Gastrocnemius medialis (tissue), 4 donors: ENCODE data around the gene CCDC51. TPM values are rescaled to one million over a fixed set of nuclear protein-coding genes. Genes with fewer than 3 reads are reported as not detected.

Source experiments
- ATAC-seq, 2 donors: fragments of 150-250 bp; one replicate each; pipeline ENCODE4 v1.9.1; 2016
- DNase-seq, 2 donors: peaks; one replicate each; pipeline ENCODE4 v3.0.0-alpha.2; 2019
- H3K27ac ChIP-seq, 4 donors: fragments of 200-600 bp; sonication (generic); 1 replicate in 1 of 4; 2 replicates in 3 of 4; pipeline ENCODE4 v1.5.1; 2016 to 2018; ENCODE audit warnings: mild to moderate bottlenecking in 2 of 4, moderate library complexity in 1 of 4
- H3K27me3 ChIP-seq, 3 donors: fragments of 200-600 bp; sonication (generic) in 2 of 3; 1 replicate in 1 of 3; 2 replicates in 2 of 3; pipeline versions ENCODE4 v1.5.1 to v1.6.0; 2016 to 2019; ENCODE audit warnings: mild to moderate bottlenecking in 1 of 3, moderate library complexity in 1 of 3
- H3K36me3 ChIP-seq, 2 donors: fragments of 200-600 bp; sonication (generic) in 1 of 2; one replicate each; pipeline ENCODE4 v1.5.1; 2017 to 2018
- H3K4me1 ChIP-seq, 2 donors: fragments of 200-600 bp; sonication (generic) in 1 of 2; one replicate each; pipeline ENCODE4 v1.5.1; 2016 to 2017; ENCODE audit warnings: mild to moderate bottlenecking in 2 of 2
- H3K4me3 ChIP-seq, 4 donors: fragments of 200-600 bp; sonication (generic) in 3 of 4; 1 replicate in 1 of 4; 2 replicates in 3 of 4; pipeline ENCODE4 v1.5.1; 2016 to 2019; ENCODE audit warnings: mild to moderate bottlenecking in 2 of 4
- H3K9me3 ChIP-seq, 3 donors: fragments of 200-600 bp; sonication (generic) in 2 of 3; 1 replicate in 1 of 3; 2 replicates in 2 of 3; pipeline ENCODE4 v1.5.1; 2016 to 2019
- POLR2A ChIP-seq, 2 donors: fragments of 450-650 bp; IDR thresholded peaks; one replicate each; pipeline ENCODE4 v1.6.1; 2017; ENCODE audit warnings: antibody characterized with exemption in 2 of 2, mild to moderate bottlenecking in 2 of 2, moderate library complexity in 2 of 2
- in situ Hi-C, 4 donors: fragments of 200-750 bp; cut with MboI; loops; one replicate each; pipeline versions ENCODE4 v1.15.0 to v1.8.0; 2017; ENCODE audit warnings: low sequenced_read_pairs in 4 of 4
- intact Hi-C: fragments of 100-400 bp; cut with DNase I; formaldehyde crosslinking; loops from one replicate; pipeline ENCODE4 v1.15.1; 2023; ENCODE audit warnings: low total_unique reads
- total RNA-seq, 4 donors: library from RNA; depleted of rRNA; stranded (reverse); fragments of >200 nt; gene quantifications; one replicate each; pipeline versions ENCODE4 v1.1.0 to v1.2.3, GENCODE V29; 2016
- TF ChIP-seq, protein P1 (sequence below), 5 experiments: fragments of 450-650 bp in 3 of 5; fragments of 200-600 bp in 2 of 5; sonication (generic) in 2 of 5; IDR thresholded peaks in 4 of 5; conservative IDR thresholded peaks in 1 of 5; 1 replicate in 4 of 5; 2 replicates in 1 of 5; pipeline ENCODE4 v1.5.1; 2016 to 2019; ENCODE audit warnings: antibody characterized with exemption in 5 of 5, mild to moderate bottlenecking in 3 of 5, moderate library complexity in 3 of 5

The CCDC51 gene
- total RNA-seq, 4 donors from 2014 or later = 4.9 to 12.2 (median 9.9) TPM

DNA sequence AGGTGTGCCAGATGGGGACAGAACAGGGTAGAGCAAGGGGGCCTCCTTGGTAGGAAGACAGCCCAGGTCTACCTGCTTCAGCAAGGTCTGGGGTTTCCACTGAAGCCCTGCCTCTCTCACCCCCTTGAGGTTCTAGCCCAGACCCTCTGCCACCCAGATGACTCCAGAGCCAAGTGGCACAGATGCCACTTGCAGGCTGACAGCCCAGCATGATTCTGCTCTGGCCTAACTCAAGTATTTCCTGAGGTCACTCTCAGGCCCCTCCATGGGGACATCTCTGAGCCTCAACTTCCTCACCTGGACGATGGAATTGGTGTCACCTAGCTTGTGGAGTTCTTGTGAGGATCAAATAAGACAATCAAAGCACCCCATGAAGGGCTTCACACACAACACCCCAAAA, 33.9 kb downstream of the CCDC51 start:
- TF ChIP-seq, protein P1, sequence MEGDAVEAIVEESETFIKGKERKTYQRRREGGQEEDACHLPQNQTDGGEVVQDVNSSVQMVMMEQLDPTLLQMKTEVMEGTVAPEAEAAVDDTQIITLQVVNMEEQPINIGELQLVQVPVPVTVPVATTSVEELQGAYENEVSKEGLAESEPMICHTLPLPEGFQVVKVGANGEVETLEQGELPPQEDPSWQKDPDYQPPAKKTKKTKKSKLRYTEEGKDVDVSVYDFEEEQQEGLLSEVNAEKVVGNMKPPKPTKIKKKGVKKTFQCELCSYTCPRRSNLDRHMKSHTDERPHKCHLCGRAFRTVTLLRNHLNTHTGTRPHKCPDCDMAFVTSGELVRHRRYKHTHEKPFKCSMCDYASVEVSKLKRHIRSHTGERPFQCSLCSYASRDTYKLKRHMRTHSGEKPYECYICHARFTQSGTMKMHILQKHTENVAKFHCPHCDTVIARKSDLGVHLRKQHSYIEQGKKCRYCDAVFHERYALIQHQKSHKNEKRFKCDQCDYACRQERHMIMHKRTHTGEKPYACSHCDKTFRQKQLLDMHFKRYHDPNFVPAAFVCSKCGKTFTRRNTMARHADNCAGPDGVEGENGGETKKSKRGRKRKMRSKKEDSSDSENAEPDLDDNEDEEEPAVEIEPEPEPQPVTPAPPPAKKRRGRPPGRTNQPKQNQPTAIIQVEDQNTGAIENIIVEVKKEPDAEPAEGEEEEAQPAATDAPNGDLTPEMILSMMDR (IDR thresholded peaks at IDR 0.05 in 4 of 5, conservative IDR thresholded peaks at IDR 0.05 in 1 of 5) = no peak
- TF ChIP-seq POLR2A (IDR thresholded peaks at IDR 0.05) = no peak
- ATAC-seq (no peak), DNase-seq (peak in 1 of 2 donors; percentile 1)
- in situ Hi-C loops (no loop called here), intact Hi-C loops (no loop called here)
- Histone ChIP-seq H3K27ac (no peak overlapping the region), H3K4me1 (peaks cover 0 to 5% of the 10 kb centered on the region in 2 donors), H3K9me3 (no peaks in the 10 kb centered on the region), H3K27me3 (no peaks in the 10 kb centered on the region), H3K36me3 (no peaks in the 10 kb centered on the region), H3K4me3 (no peak overlapping the region)

DNA sequence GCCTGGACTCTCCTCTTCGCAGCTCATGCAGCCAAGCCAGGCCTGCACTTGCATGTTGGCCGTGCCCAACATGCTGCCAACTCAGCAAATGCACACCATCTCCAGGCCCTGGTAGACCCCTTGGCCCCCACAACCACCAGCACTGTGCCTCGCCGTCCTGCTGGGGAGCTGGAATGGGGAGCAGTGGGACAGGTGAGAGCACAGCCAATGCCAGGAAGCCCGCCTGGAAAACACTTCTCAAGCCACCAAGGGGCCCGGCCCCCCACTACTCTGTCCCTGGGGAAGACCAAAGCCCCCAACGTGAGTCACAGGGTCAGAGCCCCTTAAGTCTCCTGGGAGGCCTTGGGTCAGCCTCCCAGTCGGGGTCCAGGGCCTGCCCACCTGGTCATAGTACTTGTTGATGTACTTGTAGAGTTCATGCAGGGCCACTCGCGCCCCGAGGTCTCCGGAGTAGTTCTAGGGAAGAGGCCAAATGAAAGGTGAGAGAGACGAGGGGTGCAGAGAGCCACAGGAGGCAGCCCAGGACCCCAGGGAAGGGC, 34.5 kb downstream of the CCDC51 start:
- Histone ChIP-seq H3K36me3 (no peaks in the 10 kb centered on the region), H3K4me1 (peaks cover 0 to 5% of the 10 kb centered on the region in 2 donors), H3K9me3 (no peaks in the 10 kb centered on the region), H3K4me3 (no peak overlapping the region), H3K27ac (no peak overlapping the region), H3K27me3 (no peaks in the 10 kb centered on the region)
- no peak for DNase-seq
- in situ Hi-C loops (no loop called here), intact Hi-C loops (no loop called here)
- no peak for TF ChIP-seq POLR2A (IDR thresholded peaks at IDR 0.05)
- TF ChIP-seq, protein P1 (IDR thresholded peaks at IDR 0.05 in 4 of 5, conservative IDR thresholded peaks at IDR 0.05 in 1 of 5) = no peak
- no peak for ATAC-seq

DNA sequence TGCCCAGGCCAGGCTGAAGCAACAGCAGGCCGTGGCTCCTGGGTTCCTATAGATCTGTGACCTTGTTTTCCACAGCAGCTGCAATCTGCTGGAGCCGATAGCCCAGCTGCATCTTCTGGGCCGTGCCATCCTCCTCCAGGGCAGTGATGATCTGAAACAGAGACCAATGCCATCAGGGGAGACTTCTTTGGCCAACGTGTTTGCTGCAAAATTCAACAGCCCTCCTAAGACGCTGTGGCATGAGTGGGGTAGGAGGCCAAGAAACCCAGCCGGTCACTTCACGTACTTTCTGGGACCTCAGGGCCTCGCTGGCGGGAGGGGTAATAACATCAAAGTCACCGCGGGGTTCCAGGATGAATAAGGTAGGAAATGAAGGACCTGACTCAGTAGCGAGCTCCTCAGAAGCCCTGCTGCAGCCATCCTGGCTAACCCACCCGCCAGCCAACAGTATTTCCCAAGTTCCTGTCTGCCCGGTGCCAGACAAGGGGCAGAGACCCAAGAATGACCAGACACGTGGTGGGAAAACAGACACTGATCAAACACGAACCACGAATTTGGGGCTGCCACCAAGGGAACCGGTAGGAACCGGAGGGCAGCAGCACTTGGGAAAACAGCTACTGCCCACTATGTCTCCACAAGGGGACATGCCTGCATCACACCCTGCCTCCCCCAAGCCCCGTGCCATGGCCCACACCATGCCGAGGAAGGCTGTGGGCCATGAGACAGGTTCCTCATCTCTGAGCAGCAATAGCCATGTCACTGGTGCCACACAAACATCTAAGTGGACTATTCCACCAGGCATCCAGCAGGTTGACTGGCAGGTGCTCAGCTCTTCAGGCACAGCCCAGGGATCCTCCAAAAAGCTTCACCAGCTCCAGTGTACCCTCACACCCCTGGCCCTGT, 35.2 kb downstream of the CCDC51 start:
- Histone ChIP-seq H3K27me3 (no peaks in the 10 kb centered on the region), H3K9me3 (no peaks in the 10 kb centered on the region), H3K4me3 (no peak overlapping the region), H3K27ac (no peak overlapping the region), H3K36me3 (no peaks in the 10 kb centered on the region), H3K4me1 (peaks cover 0 to 5% of the 10 kb centered on the region in 2 donors)
- in situ Hi-C loops = loop anchor here in 2 of 4 donors (5.0 kb wide), 1 partner anchor 33 kb away; no protein-coding TSS in a partner anchor
- ATAC-seq (no peak), DNase-seq (peak in 1 of 2 donors; percentile 11)
- TF ChIP-seq, protein P1 (IDR thresholded peaks at IDR 0.05 in 4 of 5, conservative IDR thresholded peaks at IDR 0.05 in 1 of 5) = no peak
- TF ChIP-seq POLR2A (IDR thresholded peaks at IDR 0.05) = no peak
- intact Hi-C loops = loop anchor here (5.0 kb wide), 1 partner anchor 143 kb away; no protein-coding TSS in a partner anchor

DNA sequence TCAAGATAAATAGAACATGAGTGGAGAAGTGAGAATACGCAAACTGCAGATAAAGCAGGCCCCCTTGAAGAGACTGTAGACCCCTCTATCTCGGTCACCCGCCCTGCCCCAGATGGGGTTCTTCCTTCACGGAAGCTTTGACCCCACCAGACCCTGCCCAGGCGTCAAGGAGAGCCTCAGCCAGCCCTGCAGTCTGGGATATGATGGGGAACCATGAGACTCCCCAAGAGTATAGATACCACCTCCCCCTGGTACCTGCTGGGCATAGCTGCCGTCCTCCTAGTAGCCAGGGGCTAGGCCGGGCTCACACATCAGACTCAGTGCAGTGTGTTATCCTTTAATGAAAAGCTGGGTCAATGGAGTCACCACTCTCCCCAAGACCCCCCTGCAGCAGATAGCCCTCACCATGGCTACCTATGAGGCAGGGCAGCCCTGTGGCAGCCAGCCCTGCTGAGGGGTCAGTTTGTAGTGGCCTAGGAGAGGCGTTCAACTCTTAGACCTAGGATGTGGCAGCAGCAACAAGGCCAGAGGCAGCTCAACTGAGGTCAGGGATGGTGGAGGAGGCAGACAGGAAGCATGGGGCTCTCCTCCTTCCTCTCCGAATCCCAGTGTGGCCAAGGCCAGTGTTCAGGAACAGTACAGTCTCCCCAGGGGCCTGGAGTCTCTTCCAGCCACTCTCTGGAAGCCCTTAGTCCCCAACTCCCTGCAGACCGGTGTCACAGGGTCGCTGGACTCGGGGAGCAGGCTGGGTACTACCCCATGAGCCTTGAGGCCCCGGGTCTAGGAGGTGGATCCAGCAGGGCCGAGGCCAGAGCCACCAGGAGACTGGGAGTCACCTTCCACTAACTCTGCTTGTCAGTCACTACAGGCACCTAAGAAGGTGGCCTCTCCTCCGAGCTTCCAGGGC, 36.1 kb downstream of the CCDC51 start:
- in situ Hi-C loops = loop anchor here in 2 of 4 donors (5.0 kb wide), 1 partner anchor 34 kb away; no protein-coding TSS in a partner anchor
- H3K36me3 ChIP-seq = no peaks in the 10 kb centered on the region
- peak; percentile 1 to 6 for DNase-seq

More for the DNA sequence above, 36.1 kb downstream of the CCDC51 start:
- H3K4me3 ChIP-seq = no peak overlapping the region
- no peaks in the 10 kb centered on the region for H3K9me3 ChIP-seq
- ATAC-seq = no peak
- intact Hi-C loops = loop anchor here (5.0 kb wide), 1 partner anchor 144 kb away; no protein-coding TSS in a partner anchor
- peaks cover 0 to 5% of the 10 kb centered on the region in 2 donors for H3K4me1 ChIP-seq
- TF ChIP-seq, protein P1 (IDR thresholded peaks at IDR 0.05 in 4 of 5, conservative IDR thresholded peaks at IDR 0.05 in 1 of 5) = no peak
- no peak for TF ChIP-seq POLR2A (IDR thresholded peaks at IDR 0.05)
- no peak overlapping the region for H3K27ac ChIP-seq
- no peaks in the 10 kb centered on the region for H3K27me3 ChIP-seq
